Urothelium cell line (cell line): ENCODE data around the gene ESPN.

Source experiments
- DNase-seq: peaks from one replicate; pipeline ENCODE4 v3.0.0; 2011; ENCODE audit warnings: low spot score, mixed read lengths
- FAIRE-seq: peaks from 2 replicates; lab custom pipeline; 2011; peaks lifted over from hg19 to GRCh38; lab: Jason Lieb, UNC

Gene ESPN

GRCh38 chr1:6461538-6462411 is 37.2 kb downstream of the ESPN start:
- no peak for DNase-seq
- no peak for FAIRE-seq

- DNase-seq: no peak
- FAIRE-seq: no peak
Observed at GRCh38 chr1:6462412-6463119, 38.0 kb downstream of the ESPN start.

GRCh38 chr1:6463120-6463412 is 38.5 kb downstream of the ESPN start:
- FAIRE-seq: no peak
- no peak for DNase-seq

- FAIRE-seq: no peak
- no peak for DNase-seq
Observed at GRCh38 chr1:6464514-6464836, 39.9 kb downstream of the ESPN start.

- no peak for FAIRE-seq
Observed at GRCh38 chr1:6464915-6465314, 40.3 kb downstream of the ESPN start.

GRCh38 chr1:6465461-6466005 is 41.0 kb downstream of the ESPN start:
- no peak for FAIRE-seq
- DNase-seq: no peak

More at GRCh38 chr1:6464915-6465314, 40.3 kb downstream of the ESPN start:
- no peak for DNase-seq

GRCh38 chr1:6466023-6466422 is 41.4 kb downstream of the ESPN start, which contains the start of gene TNFRSF25:
Gene TNFRSF25, minus strand, starts transcription at chr1:6466173. Its CDS starts 66 bp downstream, at chr1:6466107.
- FAIRE-seq (no peak), DNase-seq (no peak)

GRCh38 chr1:6466751-6467150 is 42.2 kb downstream of the ESPN start:
- FAIRE-seq (no peak), DNase-seq (no peak)

- FAIRE-seq: no peak
- no peak for DNase-seq
Observed at GRCh38 chr1:6467224-6467623, 42.6 kb downstream of the ESPN start.

GRCh38 chr1:6467744-6468688 is 43.4 kb downstream of the ESPN start:
- DNase-seq (no peak), FAIRE-seq (no peak)

GRCh38 chr1:6468729-6469461 is 44.3 kb downstream of the ESPN start:
- DNase-seq: no peak
- no peak for FAIRE-seq

- FAIRE-seq (no peak), DNase-seq (no peak)
Observed at GRCh38 chr1:6470132-6471085, 45.8 kb downstream of the ESPN start.

- DNase-seq (no peak), FAIRE-seq (no peak)
Observed at GRCh38 chr1:6471086-6471969, 46.8 kb downstream of the ESPN start.

- no peak for FAIRE-seq
- DNase-seq: no peak
Observed at GRCh38 chr1:6471970-6472368, 47.4 kb downstream of the ESPN start.

GRCh38 chr1:6472391-6472790 is 47.8 kb downstream of the ESPN start:
- DNase-seq (no peak), FAIRE-seq (no peak)

GRCh38 chr1:6473156-6473555 is 48.6 kb downstream of the ESPN start:
- FAIRE-seq: no peak
- no peak for DNase-seq

- no peak for DNase-seq
- no peak for FAIRE-seq
Observed at GRCh38 chr1:6473974-6474814, 49.6 kb downstream of the ESPN start.
